LHCN-M2 (cell line): ENCODE results near the gene SNURF. TPM values are rescaled to one million over a fixed set of nuclear protein-coding genes. Genes with fewer than 3 reads are reported as not detected.
"Not testable (repeated sequence)": the region's sequence is repeated elsewhere in the genome, so short reads cannot be mapped to it uniquely, and the experiment has no call there.

Experiments
- DNase-seq: peaks from one replicate; pipeline ENCODE4 v3.0.0-alpha.2; 2012; ENCODE audit warnings: low read depth
- total RNA-seq: library from RNA; depleted of rRNA; stranded (reverse); fragments of >200 nt; gene quantifications from 2 replicates; pipeline ENCODE4 v1.2.3, GENCODE V29; 2014; rRNA removed

SNURF gene
- total RNA-seq, 1 experiment from 2014 or later: 7.5 TPM

GRCh38 chr15:24966364-24967103 lies 11.7 kb downstream of the SNURF start:
- DNase-seq: no peak

- DNase-seq: no peak
These were observed 16.3 kb downstream of the SNURF start for GRCh38 chr15:24971052-24971451.

GRCh38 chr15:24971772-24972171 lies 17.0 kb downstream of the SNURF start:
- DNase-seq: no peak

DNA sequence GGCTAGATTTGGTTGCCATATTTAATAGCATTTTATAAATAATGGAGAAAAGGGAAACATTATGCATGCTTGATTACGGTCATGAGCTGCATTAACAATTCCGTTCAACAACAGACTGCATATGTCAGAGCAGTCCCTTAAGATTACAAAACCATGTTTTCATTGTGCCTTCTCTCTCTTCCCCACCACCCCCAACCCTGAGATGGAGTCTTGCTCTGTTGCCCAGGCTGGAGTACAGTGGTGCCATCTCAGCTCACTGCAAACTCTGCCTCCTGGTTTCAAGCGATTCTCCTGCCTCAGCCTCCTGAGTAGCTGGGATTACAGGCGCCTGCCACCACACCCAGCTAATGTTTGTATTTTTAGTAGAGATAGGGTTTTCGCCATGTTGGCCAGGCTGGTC lies 17.9 kb downstream of the SNURF start:
- not testable (repeated sequence) for DNase-seq

DNA sequence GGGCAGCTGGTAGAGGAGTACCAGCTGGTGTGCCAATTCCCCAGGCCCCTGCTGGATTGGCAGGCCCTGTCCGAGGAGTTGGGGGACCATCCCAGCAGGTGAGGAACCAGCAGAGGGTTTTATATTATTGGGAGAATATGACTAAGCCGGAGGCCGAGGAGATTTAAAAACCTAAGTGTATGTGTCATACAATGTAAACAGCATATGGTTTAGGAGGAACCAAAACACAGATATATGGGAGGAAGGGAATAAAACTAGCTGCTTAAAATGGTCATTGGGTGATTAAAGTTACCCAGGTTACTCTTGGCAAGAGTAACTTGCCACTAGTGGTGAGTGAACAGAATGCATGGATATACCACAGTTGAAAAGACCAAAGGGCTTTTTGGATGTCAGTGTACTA lies 22.1 kb downstream of the SNURF start:
- DNase-seq: no peak

- DNase-seq: no peak
These were observed 22.9 kb downstream of the SNURF start for GRCh38 chr15:24977686-24978085.

- DNase-seq: no peak
These were observed 30.4 kb downstream of the SNURF start for GRCh38 chr15:24985224-24985623.

GRCh38 chr15:24986653-24987052 lies 31.9 kb downstream of the SNURF start:
- DNase-seq: no peak

Other genes starting within 250 kb of the SNURF start
- gene SNRPN, start within 50 bp of the SNURF start, total RNA-seq: 178 and 234 TPM in 2 replicates